GM19397 (cell line): ENCODE measurements around the gene CIZ1.

ENCODE experiments used
- ATAC-seq: cut with Tn5 transposase; IDR thresholded peaks from one replicate; pipeline ENCODE4 v1.9.1; 2021; ENCODE audit warnings: mild to moderate bottlenecking, moderate library complexity; ENCODE audit not compliant: unreplicated experiment

CIZ1 gene

DNA sequence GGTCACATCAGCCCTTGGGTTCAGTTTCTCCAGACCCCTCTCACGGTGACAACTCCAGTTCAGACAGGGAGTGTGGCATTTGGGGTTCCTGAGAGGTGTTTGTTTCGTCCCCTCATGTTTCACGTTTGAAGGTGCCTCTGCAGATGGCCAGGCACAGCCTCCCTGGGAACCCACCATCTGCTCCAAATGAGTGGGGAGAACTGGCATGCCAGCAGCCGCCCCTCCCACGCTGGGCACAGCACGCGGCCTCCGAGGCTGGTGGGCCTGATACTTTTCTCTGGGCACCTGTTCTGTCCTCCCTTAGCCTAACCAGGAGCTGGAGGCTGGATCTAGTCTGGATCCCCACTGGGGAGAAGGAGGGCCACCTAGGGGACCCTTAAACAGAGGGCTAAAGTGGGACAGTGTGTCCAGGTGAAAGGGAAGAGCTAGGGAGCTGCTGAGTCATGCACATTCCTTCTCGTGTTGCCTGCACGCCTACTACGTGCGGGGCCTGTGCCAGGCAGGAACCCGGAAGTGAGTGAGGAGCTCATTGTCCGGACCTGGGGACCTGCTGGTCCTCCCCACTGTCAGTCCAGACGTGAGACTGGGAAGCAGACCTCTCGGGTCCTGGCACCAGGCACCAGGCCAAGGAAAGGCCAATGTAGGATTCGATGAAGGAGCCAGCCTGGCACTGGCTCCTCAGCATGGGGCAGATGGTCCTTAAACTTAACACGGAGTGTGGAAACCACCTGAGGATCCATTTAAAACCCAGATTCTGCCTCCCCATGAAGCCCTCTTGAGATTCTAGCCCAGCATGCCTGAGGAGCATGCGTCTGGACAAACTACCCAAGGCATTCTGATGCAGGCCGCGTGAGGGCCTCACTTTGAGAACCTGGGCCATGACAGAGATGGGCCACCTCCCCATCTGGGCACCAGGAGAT lies 23.5 kb upstream of the CIZ1 start:
- ATAC-seq: no peak

DNA sequence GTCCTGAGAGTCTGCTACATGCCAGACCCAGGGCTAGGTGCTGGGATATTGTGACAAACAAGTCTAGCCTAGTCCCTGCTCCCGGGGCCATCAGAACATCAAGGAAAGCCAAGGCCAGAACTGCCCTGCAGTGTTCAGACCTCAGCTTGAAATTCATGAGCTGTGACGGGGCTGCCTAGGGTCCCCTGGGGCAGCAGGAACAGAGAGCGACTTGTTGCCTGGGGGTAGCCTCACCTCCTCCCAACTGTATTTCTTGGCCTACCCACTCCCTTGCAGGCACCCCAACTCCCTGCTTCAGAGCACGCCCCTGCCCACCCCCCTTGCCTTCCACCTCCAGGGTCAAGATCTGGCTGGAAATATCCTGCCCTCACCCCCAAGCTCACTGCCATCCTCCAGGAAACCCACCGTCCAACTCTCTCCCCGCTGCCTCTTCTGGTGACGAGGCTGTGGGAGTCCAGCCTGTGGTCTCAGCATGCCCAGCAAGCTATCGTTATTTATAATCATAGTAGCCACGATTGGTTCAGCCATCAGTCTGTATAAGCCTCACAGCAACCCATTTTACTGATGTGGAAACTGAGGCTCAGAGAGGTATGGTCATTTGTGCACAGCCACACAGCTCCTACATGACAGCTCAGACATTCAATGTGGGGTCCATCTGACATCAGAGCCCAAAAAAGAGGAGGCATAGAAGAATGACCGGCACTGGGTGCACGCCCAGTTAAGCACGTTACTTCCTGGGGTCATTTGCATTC lies 22.6 kb upstream of the CIZ1 start:
- no peak for ATAC-seq

DNA sequence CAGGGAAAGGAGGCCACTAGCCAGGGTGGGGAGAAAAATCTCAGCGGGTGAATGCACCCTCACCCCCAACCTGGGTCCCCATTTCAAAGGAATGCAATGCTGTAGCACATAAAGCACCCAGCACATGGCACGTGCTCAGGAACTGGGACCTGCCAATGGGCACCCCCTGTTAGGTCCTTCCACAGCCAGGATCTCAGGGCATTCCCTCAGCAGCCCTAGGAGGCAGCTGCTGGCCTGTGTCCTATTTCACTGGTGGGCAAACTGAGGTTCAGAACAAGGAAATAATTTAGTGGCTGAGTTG lies 20.6 kb upstream of the CIZ1 start:
- no peak for ATAC-seq

DNA sequence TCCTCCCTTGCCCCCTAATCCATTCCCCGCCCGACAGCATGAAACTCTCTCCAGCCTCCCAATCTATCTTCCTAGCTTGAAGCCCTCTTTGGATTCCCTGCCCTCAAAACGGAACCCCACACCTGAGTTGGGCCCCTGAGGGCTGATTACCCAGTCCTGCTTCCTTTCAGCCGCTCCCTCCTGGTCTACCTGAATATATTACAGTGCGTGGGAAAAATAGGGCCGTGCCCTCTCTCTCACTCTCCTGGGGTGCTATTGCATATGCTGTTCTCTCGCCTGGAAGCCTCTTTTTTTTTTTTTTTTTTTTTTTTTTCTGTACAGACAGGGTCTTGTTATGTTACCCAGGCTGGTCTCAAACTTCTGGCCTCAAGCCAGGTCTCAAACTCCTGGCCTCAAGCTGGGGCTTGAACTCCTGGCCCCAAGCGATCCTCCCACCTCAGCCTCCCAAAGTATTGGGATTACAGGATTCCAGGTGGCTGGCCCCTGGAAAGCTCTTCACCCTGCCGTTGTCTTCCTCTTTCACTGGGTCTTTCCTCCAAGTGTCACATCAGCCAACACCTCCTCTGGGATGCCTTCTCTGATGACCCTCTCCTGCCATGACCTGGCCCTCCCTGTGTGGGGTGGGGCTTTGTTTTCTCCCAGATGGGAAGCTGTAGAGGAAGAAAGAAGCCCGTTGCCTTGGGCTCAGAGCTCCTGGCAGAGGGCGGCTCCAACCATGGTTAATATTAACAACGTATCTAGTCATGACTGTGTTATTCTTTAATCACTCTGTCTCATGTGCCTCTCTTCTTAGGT lies 20.0 kb upstream of the CIZ1 start:
- ATAC-seq: no peak

DNA sequence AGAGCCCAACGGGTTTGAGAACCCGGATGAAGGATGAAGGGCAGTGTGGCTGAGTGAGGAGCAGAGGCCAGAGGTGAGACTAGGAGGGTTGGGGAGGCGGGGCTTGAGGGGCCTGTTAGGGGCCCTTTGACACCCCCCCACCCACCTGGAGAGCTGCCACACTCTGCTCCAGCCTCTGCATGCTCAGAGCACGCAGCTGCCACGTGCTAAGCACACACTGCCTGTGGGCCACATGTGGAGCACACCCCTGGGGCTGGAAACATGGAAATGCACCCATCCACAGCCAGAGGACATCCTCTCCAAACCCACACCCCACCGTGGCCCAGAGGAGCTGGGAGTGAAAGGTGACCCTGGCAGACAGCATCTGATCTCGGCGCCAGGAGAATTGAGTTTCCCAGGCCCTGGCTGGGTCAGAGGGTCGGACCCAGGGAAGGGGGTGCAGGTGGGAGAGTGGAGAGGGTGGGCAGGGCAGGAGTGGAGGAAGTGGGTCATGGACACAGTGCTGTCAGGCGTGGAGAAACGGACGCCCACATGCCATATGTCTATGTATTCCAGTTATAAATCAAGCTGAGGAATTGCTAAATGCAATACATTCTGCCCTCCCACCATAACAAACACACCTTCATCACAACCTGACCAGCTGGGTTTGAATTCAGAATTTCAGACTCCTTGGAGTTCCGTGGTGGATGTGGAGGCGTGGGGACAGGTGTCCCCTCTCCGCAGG lies 17.7 kb upstream of the CIZ1 start:
- ATAC-seq: no peak

DNA sequence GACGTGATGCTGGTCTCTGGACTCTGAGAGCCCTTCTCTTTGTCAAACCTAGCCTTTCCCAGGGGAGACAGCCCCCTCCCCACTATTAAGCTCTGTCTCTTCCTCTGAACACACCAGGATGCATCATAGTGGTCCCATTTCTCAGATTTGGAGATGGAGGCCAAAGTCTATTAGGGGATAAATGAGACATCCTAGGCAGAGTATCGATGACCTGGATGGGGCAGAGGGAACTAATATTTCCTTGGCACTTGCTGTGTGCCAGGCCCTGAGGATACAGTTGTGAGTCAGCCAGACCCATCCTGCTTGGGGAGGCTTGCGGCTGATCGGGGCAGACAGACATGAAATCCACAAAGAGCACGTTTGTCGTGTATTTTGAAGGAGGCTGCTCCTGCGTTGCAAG lies 17.0 kb upstream of the CIZ1 start:
- no peak for ATAC-seq

DNA sequence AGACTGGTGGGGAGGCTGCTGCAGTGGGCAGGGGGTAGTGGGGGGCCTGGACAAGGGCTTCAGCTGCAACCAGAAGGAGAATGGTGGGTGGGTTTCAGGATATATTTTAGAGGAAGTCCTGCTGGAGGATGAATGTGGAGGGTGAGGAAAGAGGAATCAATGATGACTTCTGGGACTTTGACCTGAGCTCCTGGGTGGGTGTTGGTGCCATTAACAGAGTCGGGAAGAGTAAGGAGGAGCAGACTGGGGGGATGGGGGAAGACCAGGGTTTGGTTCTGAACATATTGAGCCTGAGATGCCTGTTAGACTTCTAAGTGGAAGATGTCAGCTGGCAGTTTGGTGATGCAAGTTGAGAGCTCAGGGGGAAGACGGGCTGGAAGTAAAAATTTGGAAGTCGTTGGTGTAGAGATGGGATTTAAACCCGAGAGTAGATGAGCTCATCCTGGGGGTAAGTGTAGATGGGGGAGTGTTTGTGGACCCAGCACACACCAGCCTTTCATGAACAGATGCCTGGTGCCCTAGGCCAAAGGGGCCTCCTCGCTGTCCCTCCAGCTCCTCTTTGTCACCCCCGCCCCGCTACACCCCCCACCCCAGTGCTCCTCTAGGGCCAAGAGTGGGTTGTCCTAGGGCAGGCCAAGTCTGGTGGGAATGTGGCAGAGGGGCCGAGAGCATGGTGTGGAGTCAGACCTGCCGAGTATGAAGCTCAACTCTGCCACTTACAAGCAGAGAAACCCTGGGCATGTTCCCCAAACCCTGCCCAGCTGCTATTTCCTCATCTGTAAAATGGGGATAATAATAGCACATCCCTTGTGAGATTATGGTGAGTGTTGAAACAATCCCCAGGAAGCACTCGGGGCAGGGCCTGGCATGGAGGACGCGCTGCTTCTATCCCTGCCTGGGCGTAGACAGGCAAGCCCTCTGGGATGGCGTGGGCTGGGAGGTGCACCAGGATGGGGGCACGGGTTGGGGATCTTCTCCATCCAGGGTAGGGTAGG lies 15.8 kb upstream of the CIZ1 start:
- no peak for ATAC-seq

DNA sequence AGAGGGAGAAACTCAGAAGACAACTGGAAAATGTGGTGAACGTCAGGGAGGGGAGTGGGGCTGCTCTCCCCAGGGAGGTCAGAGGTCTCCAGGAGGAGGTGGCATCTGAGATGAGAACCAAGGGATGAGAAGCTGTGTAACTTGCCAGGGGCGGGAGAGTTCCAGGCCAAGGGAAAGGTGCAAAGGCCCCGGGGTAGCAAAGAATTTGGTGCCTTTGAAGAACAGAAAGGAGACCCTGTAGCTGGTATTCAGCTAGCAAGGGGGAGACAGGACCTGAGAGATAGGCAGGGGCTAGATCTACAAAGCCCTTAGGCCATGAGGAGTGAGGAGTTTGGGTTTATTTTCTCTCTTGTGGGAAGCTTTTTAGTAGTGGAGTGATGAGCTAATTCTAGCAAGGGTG lies 15.1 kb upstream of the CIZ1 start:
- no peak for ATAC-seq

DNA sequence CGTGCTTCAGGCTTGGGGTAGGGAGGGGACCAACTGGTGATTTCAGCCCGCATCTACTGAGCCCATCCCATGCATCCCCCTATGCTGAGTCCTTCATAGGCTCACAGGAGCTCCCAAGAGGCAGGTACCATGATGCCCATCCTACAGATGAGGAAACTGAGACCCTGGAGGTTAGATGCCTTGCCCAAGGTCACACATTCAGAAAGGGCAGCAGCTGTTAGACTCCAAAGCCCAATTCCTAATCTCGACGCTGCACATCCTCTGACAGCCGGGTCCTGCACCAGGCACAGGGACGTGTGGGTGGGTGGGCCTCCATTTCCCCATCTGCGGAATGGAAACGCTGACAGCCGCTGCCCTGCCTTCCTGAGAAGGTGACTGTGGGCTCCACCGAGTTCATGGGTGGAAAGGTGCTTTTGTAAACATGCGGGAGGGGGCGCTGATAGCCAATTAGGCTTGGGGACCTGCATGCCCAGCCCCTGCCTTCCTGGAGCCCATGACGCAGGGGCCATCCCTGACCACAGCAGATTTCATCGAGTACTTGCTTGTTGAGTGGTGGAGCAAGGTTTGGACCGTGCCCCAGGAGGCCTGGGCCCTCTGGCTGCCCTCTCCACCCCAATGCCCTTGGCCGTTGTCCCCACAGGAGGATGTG lies 14.0 kb upstream of the CIZ1 start:
- ATAC-seq: no peak

DNA sequence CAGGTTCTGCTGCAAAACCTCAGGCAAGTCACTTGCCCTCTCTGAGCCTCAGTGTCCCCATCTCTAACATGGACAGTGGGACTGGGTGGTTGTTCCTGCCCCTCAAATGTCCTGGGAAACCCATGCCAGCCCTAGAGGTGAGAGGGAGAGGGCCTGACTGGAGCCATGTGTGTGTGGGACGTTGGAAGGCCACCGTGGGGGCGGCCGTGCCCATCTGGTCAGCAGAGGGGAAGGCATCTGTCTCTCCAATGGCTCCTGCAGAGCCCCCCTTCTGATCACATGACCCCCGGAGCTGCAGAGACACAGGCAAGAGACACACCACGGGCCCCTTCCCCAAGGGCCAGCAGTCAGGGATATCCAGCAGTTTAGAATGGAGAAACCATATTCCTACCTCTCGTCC lies 13.5 kb upstream of the CIZ1 start:
- ATAC-seq: no peak

DNA sequence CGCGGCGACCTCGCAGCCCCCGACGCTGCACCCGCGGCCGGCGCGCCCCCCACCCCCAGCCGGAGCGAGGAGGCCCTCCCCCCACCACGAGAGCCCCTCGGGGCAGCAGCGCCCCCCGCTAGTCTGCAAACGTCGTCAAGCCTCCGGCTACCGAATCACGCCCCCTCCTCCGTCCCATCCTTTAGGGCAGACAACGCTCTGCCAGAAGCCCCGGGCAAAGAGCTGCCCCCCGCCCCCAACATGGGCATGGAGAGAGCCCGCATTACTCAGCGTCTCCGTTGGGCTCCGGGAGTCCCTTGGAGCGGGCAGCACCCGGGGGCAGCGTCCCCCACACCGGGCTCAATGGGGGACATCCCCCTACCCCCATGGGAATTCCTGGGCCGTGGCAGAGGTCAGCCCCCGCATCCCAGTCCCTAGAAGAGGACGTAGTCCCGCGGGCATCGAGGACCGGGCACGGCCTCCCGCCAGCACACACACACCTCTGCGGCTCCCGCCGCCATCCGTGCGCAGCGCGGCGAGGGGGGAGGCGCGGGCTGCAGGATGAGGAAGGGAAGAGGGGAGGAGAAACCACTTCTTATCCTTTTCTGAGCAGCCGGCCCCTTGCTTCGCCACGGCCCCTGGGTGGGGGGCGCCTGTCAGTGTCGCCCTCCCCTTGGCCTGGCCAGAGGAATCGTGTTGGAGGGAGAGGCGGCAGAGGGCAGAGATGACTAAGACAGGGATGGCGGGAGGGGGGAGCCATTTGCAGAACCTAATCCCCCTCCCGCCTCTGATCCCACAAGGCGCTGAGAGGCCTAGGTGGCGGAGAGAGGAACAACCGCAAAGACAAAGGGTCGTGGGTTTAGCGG lies 12.6 kb upstream of the CIZ1 start:
- no peak for ATAC-seq

DNA sequence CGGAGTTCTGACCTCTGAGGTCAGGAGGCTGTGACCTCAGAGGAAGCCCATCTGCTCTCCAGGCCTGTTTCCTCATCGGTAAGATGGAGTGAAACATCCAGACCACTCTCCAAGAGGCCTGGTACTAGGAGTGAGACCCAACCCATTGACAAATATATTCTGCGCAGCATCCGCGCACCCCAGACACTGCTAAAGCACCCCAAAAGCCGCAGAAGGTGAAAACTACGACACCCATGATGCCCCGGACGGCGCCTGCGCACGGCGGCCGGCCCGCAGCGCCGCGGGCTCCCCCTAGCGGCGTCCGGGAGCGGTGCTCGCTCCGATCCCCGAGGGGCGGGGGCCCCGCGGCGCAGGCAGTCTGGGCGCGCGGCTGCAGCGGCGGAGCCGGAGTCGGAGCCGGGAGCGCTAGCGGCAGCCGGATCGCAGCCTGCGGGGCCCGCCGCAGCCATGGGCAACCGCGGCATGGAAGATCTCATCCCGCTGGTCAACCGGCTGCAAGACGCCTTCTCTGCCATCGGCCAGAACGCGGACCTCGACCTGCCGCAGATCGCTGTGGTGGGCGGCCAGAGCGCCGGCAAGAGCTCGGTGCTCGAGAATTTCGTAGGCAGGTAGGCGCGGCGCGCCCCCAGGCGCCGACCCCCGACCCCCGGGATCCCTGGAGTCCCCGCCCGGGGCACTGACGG lies 11.8 kb upstream of the CIZ1 start, which contains the start of gene DNM1:
Gene DNM1 (plus strand): TSS at position 356 of the 683 bp plus-strand sequence. CDS start 92 bp downstream, at position 448.
- ATAC-seq: no peak

DNA sequence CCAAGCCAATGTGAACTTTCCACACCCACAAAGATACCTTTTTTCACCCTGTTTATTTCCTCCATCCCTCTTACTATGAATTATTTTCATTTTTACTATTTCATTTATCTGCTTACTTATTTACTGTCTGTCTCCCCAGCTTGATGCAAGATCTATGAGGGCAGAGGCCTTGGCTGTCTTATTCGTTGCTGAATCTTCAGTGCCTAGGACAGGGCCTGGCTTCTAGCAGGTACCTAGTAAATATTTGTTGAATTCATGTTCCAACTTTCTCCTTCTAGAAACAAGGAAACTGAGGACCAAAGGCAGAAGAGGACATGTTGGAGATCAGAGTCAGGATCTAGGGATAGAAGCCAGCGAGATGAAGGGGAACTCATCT lies 11.3 kb upstream of the CIZ1 start:
- ATAC-seq: no peak

DNA sequence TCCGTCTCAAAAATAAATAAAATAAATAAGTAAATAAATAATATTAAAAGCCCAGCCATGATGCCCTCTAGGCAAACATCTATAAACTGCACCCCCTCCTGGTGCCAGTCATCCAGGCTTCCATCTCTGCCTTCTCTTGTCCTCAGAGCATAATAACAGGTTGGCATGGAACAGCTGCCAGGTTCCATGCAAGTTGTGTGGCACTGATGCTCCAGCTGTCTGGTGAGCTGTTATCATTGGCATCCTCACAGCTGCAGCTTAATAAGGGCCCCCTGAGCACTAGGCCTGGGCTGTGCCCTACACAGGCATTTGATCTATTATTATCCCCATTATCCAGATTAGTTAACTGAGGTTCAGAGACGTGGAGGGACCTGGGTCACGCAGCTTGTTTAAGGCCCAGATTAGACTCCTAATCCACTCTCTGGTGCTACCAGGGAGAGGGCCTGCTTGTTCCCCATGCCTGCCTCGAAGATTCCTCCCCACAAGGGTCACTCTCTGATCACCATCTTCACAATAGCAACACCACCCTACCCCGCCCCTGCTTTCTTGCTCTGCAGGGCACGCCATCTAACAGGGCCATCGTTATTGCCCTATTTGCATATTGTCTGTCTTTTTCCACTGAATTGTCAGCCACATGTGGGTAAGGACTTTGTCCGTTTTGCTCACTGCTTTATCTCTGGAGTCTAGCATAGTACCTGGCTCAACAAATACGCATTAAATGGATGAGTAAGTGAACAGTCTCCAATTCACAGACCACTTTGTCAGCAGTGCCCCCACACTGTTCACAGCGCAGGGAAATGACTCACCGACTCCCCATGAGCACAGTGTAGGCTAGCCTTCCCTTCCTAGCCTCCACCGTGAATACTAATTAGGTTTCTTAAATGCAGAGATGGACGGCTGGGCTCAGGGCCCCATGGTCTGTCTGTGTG lies 10.3 kb upstream of the CIZ1 start:
- no peak for ATAC-seq

DNA sequence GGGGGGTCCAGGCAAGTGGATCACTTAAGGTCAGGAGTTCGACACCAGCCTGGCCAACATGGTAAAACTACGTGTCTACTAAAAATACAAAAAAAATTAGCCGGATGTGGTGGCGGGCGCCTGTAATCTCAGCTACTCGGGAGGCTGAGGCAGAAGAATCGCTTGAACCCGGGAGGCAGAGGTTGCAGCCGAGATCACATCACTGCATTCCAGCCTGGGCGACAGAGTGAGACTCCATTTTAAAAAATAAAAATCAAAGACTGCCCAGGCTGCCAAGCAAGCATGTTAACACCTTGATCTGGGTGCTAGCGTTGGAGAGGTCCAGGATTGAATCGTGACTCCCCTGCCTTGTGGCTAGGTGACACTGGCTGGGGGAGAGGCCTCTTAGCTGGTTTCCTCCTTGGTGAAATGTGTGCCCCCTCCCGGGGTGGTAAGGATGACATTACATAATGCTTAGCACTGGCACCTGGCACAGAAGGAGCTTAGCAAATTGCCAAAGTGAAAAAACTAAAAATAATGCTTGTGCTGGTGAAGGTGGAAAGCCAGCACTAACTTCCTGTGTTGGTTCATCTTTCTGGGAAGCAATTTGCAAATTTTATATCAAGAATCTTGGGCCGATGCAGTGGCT lies 2.2 kb upstream of the CIZ1 start:
- ATAC-seq: no peak
